HG03095 (cell line): ENCODE results near the gene ELANE.
"Not testable (repeated sequence)": the region's sequence is repeated elsewhere in the genome, so short reads cannot be mapped to it uniquely, and the experiment has no call there.

ENCODE experiments used
- ATAC-seq: cut with Tn5 transposase; IDR thresholded peaks from one replicate; pipeline ENCODE4 v1.9.1; 2021; ENCODE audit warnings: moderate library complexity; ENCODE audit not compliant: unreplicated experiment

ELANE gene

GRCh38 chr19:875265-875879 lies 23.3 kb downstream of the ELANE start:
- ATAC-seq: no peak

GRCh38 chr19:876089-876488 lies 24.0 kb downstream of the ELANE start:
- ATAC-seq: no peak

DNA sequence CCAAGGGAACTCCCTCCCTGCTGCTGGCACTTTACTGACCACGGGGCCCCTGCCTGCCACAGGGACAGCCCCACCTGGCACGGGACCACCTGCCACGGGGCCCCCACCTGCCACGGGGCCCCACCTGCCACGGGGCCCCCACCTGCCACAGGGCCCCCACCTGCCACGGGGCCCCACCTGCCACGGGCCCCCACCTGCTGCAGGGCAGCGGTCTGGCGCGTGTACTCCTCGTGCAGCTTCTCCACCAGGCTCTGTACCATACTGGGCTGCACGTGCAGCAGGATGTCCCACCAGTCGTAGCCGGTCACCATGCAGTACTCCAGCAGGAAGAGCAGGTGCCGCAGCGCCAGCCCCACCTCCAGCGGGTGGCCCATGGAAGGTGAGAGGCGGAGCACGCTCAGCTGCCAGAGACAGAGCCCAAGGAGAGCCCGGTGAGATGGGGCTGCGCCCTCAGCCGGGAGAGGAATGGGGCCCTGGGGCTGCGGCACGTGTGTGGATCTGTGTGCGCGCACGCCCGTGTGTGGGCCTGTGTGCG lies 24.7 kb downstream of the ELANE start:
- ATAC-seq: no peak

GRCh38 chr19:877992-878660 lies 26.0 kb downstream of the ELANE start:
- ATAC-seq: not testable (repeated sequence)

DNA sequence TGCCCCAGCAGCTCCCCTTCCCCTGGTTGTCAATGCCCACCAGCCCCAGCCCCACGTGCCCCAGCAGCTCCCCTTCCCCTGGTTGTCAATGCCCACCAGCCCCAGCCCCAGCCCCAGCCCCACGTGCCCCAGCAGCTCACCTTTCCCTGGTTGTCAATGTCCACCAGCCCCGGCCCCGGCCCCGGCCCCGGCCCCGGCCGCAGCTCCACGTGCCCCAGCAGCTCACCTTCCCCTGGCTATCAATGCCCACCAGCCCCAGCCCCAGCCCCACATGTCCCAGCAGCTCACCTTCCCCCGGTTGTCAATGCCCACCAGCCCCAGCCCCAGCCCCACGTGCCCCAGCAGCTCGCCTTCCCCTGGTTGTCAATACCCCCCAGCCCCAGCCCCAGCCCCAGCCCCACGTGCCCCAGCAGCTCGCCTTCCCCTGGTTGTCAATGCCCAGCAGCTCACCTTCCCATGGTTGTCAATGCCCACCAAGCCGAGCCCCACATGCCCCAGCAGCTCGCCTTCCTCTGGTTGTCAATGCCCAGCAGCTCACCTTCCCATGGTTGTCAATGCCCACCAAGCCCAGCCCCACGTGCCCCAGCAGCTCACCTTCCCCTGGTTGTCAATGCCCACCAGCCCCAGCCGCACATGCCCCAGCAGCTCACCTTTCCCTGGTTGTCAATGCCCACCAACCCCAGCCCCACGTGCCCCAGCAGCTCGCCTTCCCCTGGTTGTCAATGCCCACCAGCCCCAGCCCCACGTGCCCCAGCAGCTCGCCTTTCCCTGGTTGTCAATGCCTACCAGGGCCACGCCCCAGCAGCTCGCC lies 26.9 kb downstream of the ELANE start:
- ATAC-seq: not testable (repeated sequence)

GRCh38 chr19:879711-880438 lies 27.8 kb downstream of the ELANE start:
- no peak for ATAC-seq

GRCh38 chr19:881385-882071 lies 29.4 kb downstream of the ELANE start:
- ATAC-seq: no peak

DNA sequence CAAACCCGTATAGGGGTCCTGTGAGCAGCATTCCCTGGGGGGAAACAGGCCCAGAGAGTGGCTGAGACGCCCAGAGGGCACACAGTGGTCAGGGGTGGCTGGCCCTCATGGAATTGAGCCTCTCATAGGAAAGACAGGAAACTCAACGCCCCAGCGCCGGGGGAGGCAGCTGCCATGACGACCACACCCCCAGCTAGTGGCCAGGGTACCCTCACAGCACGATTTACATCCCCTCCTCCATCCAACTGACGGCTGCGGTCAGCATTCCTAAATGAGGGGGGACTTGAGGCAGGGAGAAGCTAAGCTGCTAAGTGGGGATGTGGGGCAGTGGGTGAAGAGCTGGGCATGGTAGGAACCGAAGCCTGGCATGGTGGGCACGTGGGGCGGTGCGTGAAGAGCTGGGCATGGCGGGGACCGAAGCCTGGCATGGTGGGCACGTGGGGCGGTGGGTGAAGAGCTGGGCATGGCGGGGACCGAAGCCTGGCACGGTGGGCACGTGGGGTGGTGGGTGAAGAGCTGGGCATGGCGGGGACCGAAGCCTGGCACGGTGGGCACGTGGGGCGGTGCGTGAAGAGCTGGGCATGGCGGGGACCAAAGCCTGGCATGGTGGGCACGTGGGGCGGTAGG lies 30.9 kb downstream of the ELANE start:
- no peak for ATAC-seq

DNA sequence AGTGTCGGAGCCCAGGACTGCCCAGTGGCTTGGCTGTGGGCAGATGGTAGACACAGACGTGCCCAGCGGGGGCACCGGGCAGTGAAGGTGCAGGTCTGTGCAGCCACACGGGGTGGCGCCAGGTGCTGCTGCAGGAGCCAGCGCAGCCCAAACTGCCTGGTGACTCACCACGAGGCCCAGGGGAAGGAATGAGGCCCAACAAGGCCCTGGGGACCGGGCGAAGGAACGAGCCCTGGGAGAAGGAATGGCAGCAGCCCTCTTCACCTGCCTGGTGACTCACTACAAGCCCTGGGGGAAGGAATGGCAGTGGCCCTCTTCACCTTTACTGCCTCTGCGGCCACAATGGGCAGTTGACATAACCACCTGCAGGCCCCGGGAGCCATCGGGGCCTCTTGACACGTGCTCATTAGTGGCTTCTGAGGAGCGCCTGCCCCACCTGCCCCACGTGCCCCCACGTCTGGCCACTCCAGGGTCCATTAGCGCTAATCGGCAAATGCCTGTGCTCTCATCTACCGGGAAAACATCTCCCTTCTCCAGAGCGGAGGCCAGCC lies 31.6 kb downstream of the ELANE start:
- no peak for ATAC-seq

DNA sequence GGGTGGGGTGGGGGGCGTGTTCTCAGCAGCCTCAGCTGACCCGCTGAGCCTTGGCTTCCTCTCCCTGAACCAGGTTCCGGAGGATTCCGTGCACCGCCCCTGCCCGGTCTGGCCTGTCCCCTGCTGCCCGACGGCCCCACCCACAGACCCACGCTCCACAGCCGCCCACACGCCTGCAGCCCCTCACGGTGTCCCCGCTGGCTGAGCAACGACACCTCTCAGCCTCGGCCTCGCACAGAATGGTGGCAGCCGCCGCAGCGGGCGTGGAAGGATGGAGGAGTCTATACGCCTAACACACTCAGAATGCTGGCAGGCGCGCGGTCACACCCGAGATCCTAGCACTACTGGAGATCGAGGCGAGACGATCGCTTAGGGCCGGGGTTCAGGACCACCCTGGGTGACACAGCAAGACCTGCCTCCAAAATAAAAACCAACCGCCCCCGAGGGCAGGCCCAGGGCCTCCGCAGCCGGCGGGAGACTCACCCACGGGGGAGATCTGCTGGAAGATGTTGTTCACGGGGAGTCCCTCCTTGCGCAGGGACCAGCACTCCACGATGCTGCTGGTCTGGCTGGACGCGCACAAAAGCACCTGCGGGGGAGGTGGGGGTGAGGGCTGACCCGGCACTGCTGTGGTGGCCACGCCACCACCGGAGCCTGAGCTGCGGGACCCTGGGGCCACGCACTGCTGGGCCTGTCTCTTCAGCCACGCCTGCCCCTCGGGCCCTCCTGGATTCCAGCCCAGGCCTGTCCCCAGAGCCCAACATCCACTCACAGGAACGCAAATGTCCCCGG lies 32.5 kb downstream of the ELANE start:
- ATAC-seq: no peak

DNA sequence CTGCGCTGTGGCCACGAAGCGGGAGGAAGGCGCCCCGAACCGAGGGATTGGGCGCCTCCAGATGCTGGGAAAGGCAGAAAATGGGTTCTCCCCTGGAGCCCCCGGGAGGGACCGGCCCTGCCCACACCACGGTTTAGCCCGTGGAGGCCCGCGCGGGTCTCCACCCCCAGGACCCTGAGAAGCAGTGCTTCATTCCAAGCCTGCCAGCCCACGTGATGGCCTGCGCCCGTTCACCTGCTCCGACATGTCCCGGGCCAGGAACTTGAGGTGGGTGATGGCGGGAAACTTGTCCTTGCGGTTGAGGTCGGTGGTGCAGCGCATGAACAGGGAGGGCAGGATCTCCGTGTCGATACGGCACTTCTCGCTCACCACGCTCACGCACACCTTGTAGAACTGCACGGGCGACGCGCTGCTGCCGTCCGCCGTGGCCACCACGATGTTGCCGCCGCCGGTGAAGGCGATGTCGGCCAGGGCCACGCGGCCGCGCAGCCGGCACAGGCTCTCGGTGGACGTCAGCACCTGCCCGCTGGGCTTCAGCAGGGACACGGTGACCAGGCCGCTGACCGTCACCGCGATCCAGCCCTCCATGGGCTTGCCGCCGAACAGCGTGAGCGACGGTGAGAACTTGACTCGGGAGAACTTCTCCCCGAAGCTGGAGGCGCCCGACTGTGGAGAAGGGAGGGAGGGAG lies 33.6 kb downstream of the ELANE start:
- no peak for ATAC-seq

DNA sequence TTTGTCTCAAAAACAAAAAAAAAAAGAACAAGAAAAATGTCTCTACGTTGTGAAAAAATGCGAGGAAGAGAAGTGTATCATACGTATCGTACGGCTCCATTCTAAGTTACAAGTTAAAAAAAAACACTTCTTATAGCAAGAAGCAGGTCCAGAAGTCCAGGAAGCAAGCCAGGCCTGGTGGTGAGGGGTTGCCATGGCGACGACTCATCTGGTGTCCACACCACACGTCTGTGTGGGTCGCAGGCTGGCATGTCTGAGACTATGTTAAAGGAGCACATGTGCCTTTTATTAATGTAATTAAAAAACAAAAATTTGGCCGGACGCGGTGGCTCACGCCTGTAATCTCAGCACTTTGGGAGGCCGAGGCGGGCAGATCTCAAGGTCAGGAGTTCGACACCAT lies 35.0 kb downstream of the ELANE start:
- ATAC-seq: no peak

GRCh38 chr19:887599-887998 lies 35.5 kb downstream of the ELANE start:
- no peak for ATAC-seq

GRCh38 chr19:888581-889385 lies 36.7 kb downstream of the ELANE start:
- no peak for ATAC-seq

DNA sequence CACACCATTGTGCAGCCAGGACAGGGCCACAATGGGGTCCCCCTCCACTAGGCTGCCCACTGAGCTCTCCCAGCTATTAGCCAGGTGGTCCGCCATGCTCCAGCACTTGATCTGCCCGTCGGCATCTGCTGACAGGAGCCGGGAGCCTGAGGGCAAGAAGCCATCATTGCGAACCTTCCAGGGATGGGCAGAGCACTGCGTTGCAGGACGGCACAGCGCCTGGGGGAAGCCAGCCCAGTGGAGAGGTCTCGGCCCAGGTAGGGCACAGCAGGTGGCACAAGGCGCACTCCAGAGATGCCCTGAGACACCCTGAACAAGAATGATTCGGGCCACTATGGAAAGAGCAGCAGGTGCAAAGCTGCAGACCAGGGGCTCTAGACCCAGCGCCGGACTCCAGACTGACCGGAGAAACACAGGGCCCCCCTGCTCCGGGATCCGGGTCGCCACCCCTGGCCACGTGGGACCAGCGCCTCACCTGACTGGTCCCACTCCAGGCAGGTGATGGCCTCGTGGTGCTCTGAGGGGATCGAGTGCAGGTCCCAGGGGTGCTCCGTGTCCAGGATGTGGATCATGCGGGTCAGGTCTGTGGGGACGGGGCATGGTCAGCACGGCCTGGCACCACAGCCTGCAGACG lies 37.7 kb downstream of the ELANE start:
- ATAC-seq: no peak

DNA sequence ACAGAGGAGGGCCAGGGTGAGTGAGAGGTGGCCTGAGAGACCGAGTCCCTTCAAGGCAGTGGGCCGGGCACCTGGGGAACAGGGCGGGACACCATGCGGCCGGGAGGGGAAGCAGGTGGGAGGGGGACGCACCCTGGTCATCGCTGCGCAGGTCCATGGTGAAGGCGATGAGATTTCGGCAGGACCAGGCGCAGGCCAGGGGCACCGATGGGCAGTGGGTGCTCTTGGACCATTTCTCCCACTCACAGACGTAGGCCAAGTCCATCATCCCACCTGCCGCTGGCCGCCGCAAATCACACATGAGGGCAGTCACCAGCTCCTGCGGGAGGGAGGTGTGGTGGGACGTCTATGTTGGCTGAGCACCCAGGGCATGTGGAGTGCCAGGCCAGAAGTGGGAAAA lies 38.7 kb downstream of the ELANE start:
- no peak for ATAC-seq
